ENCODE data around the gene MYO1E. TPM values are rescaled to one million over a fixed set of nuclear protein-coding genes. Genes with fewer than 3 reads are reported as not detected.

MYO1E gene
- total and polyA plus RNA-seq, 8 donors, result 31.4 to 101 (median 39.9) TPM

DNA sequence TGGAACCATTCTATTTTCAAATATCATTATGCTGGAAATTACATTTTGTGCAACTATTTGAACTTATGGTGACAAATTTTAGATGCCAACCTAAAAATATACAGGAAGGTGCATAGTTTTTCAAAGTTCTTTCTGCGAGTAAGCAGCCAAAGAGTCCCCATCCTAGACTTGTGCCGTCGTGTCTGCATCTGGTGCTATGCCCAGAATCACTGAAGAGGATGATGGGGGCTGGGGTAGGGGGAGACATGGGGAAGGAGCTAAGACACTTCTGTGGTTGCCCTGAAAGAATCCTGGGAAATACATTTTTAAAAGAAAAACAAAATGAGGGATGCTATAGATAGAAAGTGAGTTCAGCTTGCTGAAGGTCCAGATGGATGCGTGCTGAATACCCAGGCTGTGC, 44.1 kb upstream of the MYO1E start:
- Histone ChIP-seq H3K4me1 (peaks cover 0 to 4% of the 10 kb centered on the region in 2 donors), H3K36me3 (no peaks in the 10 kb centered on the region), H3K27me3 (peaks cover 0 to 4% of the 10 kb centered on the region in 2 donors), H3K9me3 (no peaks in the 10 kb centered on the region), H3K4me3 (no peak overlapping the region), H3K27ac (no peak overlapping the region)
- DNase-seq (no peak), ATAC-seq (no peak)
- intact Hi-C loops (cut with DNase I), result no loop called here
- no peak for TF ChIP-seq CTCF (IDR thresholded peaks at IDR 0.05)

DNA sequence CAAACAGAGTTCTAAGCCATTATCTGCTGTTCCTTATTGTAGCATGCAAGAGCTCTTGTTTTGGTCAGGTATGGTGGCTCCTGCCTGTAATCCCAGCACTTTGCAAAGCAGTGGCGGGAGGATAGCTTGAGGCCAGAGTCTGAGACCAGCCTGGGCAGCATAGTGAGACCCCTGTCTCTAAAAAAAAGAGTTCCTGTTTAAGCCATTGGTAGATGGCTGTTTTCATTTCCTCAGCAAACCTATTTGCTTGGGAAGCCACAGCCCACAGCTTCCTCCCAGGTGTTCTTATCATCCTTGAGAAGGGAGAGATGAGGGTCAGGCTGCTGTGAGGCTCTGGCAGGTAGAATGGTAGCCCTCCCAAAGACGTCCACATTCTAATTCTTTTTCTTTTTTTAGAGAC, 40.9 kb upstream of the MYO1E start:
- intact Hi-C loops (cut with DNase I), result no loop called here
- TF ChIP-seq CTCF (IDR thresholded peaks at IDR 0.05), result no peak
- no peak for ATAC-seq

GRCh38 chr15:59410391-59410896, 37.8 kb upstream of the MYO1E start:
- DNase-seq, result peak in 1 of 4 donors; percentile 18
- intact Hi-C loops (cut with DNase I), result no loop called here

More for the DNA sequence above, 40.9 kb upstream of the MYO1E start:
- no peak overlapping the region for H3K27ac ChIP-seq
- no peak overlapping the region for H3K4me3 ChIP-seq
- no peaks in the 10 kb centered on the region for H3K9me3 ChIP-seq
- H3K4me1 ChIP-seq, result peaks cover 6 to 16% of the 10 kb centered on the region in 2 donors
- H3K27me3 ChIP-seq, result no peaks in the 10 kb centered on the region
- H3K36me3 ChIP-seq, result no peaks in the 10 kb centered on the region
- no peak for DNase-seq

GRCh38 chr15:59407946-59408345, 35.3 kb upstream of the MYO1E start:
- Histone ChIP-seq H3K4me3 (no peak overlapping the region), H3K9me3 (no peaks in the 10 kb centered on the region), H3K36me3 (no peaks in the 10 kb centered on the region), H3K27me3 (no peaks in the 10 kb centered on the region), H3K27ac (no peak overlapping the region), H3K4me1 (peaks cover 6 to 35% of the 10 kb centered on the region in 2 donors)
- TF ChIP-seq CTCF (IDR thresholded peaks at IDR 0.05), result no peak
- DNase-seq (no peak), ATAC-seq (no peak)
- intact Hi-C loops (cut with DNase I), result no loop called here

More at GRCh38 chr15:59410391-59410896, 37.8 kb upstream of the MYO1E start:
- Histone ChIP-seq H3K27me3 (no peaks in the 10 kb centered on the region), H3K27ac (peak overlapping the region in 1 of 2 donors; percentile 23), H3K36me3 (no peaks in the 10 kb centered on the region), H3K9me3 (no peaks in the 10 kb centered on the region), H3K4me1 (peaks cover 6 to 35% of the 10 kb centered on the region in 2 donors), H3K4me3 (no peak overlapping the region)
- peak; percentile 84 for ATAC-seq
- no peak for TF ChIP-seq CTCF (IDR thresholded peaks at IDR 0.05)

- Histone ChIP-seq H3K4me3 (no peak overlapping the region), H3K27ac (no peak overlapping the region), H3K27me3 (no peaks in the 10 kb centered on the region), H3K36me3 (no peaks in the 10 kb centered on the region), H3K4me1 (peaks cover 6 to 34% of the 10 kb centered on the region in 2 donors), H3K9me3 (no peaks in the 10 kb centered on the region)
- TF ChIP-seq CTCF (IDR thresholded peaks at IDR 0.05), result no peak
- no peak for ATAC-seq
- intact Hi-C loops (cut with DNase I), result no loop called here
- DNase-seq, result no peak
These were observed 33.8 kb upstream of the MYO1E start for GRCh38 chr15:59406446-59406845.

All from left lung (tissue), 10 donors.